K562 (cell line): Measurements from ENCODE around the gene AIDA. TPM values are rescaled to one million over a fixed set of nuclear protein-coding genes. Genes with fewer than 3 reads are reported as not detected.
A peak's percentile ranks its signal among the peaks of the same experiment; 100 is the strongest.

Source experiments
- ATAC-seq: fragments of 200-7000 bp; cut with Tn5 transposase; 3 replicates; pipeline ENCODE4 v1.9.1; 2020; ENCODE audit warnings: moderate library complexity
- BruUV-seq: library from RNA; stranded (reverse); fragments of 400-500 nt; replicated peaks from 2 replicates; lab custom pipeline; 2021; lab: Mats Ljungman, UMichigan
- CTCF ChIA-PET: fragments of 300-600 bp; formaldehyde crosslinking; extraction: SDS; loops from one replicate; lab custom pipeline; 2021; ENCODE audit warnings: low intra/inter-chr PET ratio; lab: Yijun Ruan, JAX
- POLR2A ChIA-PET: fragments of 300-600, 350-650 bp; sonication (Branson Sonifier 250); formaldehyde crosslinking; extraction: SDS; loops from one replicate; lab custom pipeline; 2021; ENCODE audit warnings: antibody characterized with exemption, inconsistent platforms; lab: Yijun Ruan, JAX
- DNase-seq, 4 experiments: peaks; one replicate each; pipeline versions ENCODE4 v3.0.0 to v3.0.0-alpha.2; 2011 to 2018; ENCODE audit warnings: low spot score in 3 of 4, mixed read lengths in 3 of 4; ENCODE audit errors: extremely low read depth in 1 of 4
- FAIRE-seq: peaks from 2 replicates; lab custom pipeline; 2011; peaks lifted over from hg19 to GRCh38; lab: Jason Lieb, UNC
- H2AFZ ChIP-seq: 2 replicates; pipeline ENCODE4 v1.6.0; 2011; ENCODE audit warnings: low read depth, low read length, control low read depth, inconsistent platforms
- H3K27ac ChIP-seq: fragments of 200-600 bp; 3 replicates; pipeline ENCODE4 v1.8.0; 2011; ENCODE audit warnings: low read depth, mild to moderate bottlenecking, control low read depth, inconsistent platforms, low read length, moderate library complexity, mixed read lengths; ENCODE audit errors: extremely low read depth
- H3K27me3 ChIP-seq, 2 experiments: fragments of 300-600 bp in 1 of 2; 2 replicates in 1 of 2; 3 replicates in 1 of 2; pipeline versions ENCODE4 v1.6.0 to v1.8.0; 2011; ENCODE audit warnings: inconsistent platforms in 2 of 2, low read length in 2 of 2, mild to moderate bottlenecking in 1 of 2, mixed read lengths in 1 of 2, moderate library complexity in 1 of 2; ENCODE audit not compliant: control insufficient read depth in 2 of 2, insufficient read depth in 2 of 2
- H3K36me3 ChIP-seq: fragments of 300-600 bp; 3 replicates; pipeline ENCODE4 v1.8.0; 2011; ENCODE audit warnings: mild to moderate bottlenecking, low read length, inconsistent platforms; ENCODE audit not compliant: control insufficient read depth, insufficient read depth
- H3K4me1 ChIP-seq, 2 experiments: fragments of 200-600 bp in 1 of 2; replicated peaks in 1 of 2; 2 replicates in 1 of 2; 3 replicates in 1 of 2; pipeline versions ENCODE4 v1.5.1 to v1.8.0; 2011; ENCODE audit warnings: inconsistent platforms in 2 of 2, low read length in 2 of 2, mild to moderate bottlenecking in 1 of 2, mixed read lengths in 1 of 2, moderate library complexity in 1 of 2; ENCODE audit not compliant: control insufficient read depth in 2 of 2, insufficient read depth in 2 of 2
- H3K4me2 ChIP-seq: 2 replicates; pipeline ENCODE4 v1.6.1; 2011; ENCODE audit warnings: low read length, control low read depth, inconsistent platforms, mixed read lengths; ENCODE audit not compliant: insufficient read depth
- H3K4me3 ChIP-seq: fragments of 200-600 bp; sonication (generic), shearing (Covaris generic); 2 replicates; pipeline ENCODE4 v1.5.1; 2016; ENCODE audit warnings: control low read depth, inconsistent platforms
- H3K79me2 ChIP-seq: fragments of 200-600 bp; 3 replicates; pipeline ENCODE4 v1.8.0; 2011; ENCODE audit warnings: low read length, inconsistent platforms; ENCODE audit not compliant: control insufficient read depth, insufficient read depth
- H3K9ac ChIP-seq, 2 experiments: 2 replicates each; pipeline versions ENCODE4 v1.6.0 to v1.6.1; 2011; ENCODE audit warnings: low read depth in 2 of 2, low read length in 2 of 2, control low read depth in 1 of 2, inconsistent platforms in 1 of 2, mild to moderate bottlenecking in 1 of 2, mixed read lengths in 1 of 2; ENCODE audit not compliant: insufficient read depth in 1 of 2
- H3K9me1 ChIP-seq: one replicate; pipeline ENCODE4 v1.6.0; 2011; ENCODE audit warnings: inconsistent platforms, mild to moderate bottlenecking, low read length, moderate library complexity; ENCODE audit not compliant: control insufficient read depth, insufficient read depth
- H3K9me3 ChIP-seq: replicated peaks from 2 replicates; pipeline ENCODE4 v1.5.1; 2011; ENCODE audit warnings: low read depth, low read length, inconsistent platforms; ENCODE audit not compliant: control insufficient read depth, insufficient read depth
- H4K20me1 ChIP-seq: replicated peaks from 2 replicates; pipeline ENCODE4 v1.6.1; 2011; ENCODE audit warnings: low read length, inconsistent platforms, mixed read lengths; ENCODE audit not compliant: control insufficient read depth, insufficient read depth
- EP300 ChIP-seq: IDR thresholded peaks from 2 replicates; pipeline ENCODE4 v1.6.1; 2012; ENCODE audit warnings: low read length, improper control_type of control experiment
- HDAC1 ChIP-seq, 2 experiments: fragments of 450-650 bp; IDR thresholded peaks; 2 replicates each; pipeline ENCODE4 v1.6.1; 2016 to 2017; ENCODE audit warnings: inconsistent platforms in 1 of 2, mild to moderate bottlenecking in 1 of 2, moderate library complexity in 1 of 2
- HDAC8 ChIP-seq: fragments of 450-650 bp; IDR thresholded peaks from 2 replicates; pipeline ENCODE4 v1.6.1; 2016; ENCODE audit warnings: mild to moderate bottlenecking, missing genetic modification characterization, moderate library complexity, missing compliant biosample characterization
- KDM4B ChIP-seq, 2 experiments: fragments of 450-650 bp in 1 of 2; sonication (generic) in 1 of 2; IDR thresholded peaks; 2 replicates each; pipeline ENCODE4 v1.6.1; 2016 to 2017; ENCODE audit warnings: borderline replicate concordance in 2 of 2, antibody characterized with exemption in 1 of 2, low read depth in 1 of 2, mild to moderate bottlenecking in 1 of 2
- L3MBTL2 ChIP-seq: fragments of 450-650 bp; IDR thresholded peaks from 2 replicates; pipeline ENCODE4 v1.6.1; 2016; ENCODE audit warnings: mild to moderate bottlenecking, moderate library complexity
- MXI1 ChIP-seq: IDR thresholded peaks from 2 replicates; pipeline ENCODE4 v1.6.1; 2011; ENCODE audit warnings: low read depth, mild to moderate bottlenecking, improper control_type of control experiment, low read length
- PHTF2 ChIP-seq: fragments of 250-450 bp; sonication (Bioruptor Pico); IDR thresholded peaks from 2 replicates; pipeline ENCODE4 v1.5.0; 2021; ENCODE audit warnings: mild to moderate bottlenecking
- RFX7 ChIP-seq: fragments of 250-450 bp; sonication (Bioruptor Pico); IDR thresholded peaks from 2 replicates; pipeline ENCODE4 v1.5.1; 2021; ENCODE audit warnings: mild to moderate bottlenecking
- SAP30 ChIP-seq: fragments of 200-600 bp; sonication (generic); IDR thresholded peaks from 2 replicates; pipeline ENCODE4 v1.6.1; 2012; ENCODE audit warnings: borderline replicate concordance, low read depth, mild to moderate bottlenecking, moderate library complexity, low read length, control low read depth, inconsistent platforms; ENCODE audit not compliant: insufficient read depth, poor library complexity, severe bottlenecking
- TRIM25 ChIP-seq: fragments of 450-650 bp; IDR thresholded peaks from 2 replicates; pipeline ENCODE4 v1.7.0; 2016; ENCODE audit warnings: borderline replicate concordance
- ZFP36 ChIP-seq: fragments of 150-350 bp; IDR thresholded peaks from 2 replicates; pipeline ENCODE4 v1.6.1; 2018; ENCODE audit warnings: low read length, low read depth; ENCODE audit not compliant: partially characterized antibody
- ZNF146 ChIP-seq: IDR thresholded peaks from one replicate; pipeline ENCODE4 v1.6.1; 2018; ENCODE audit warnings: missing compliant biosample characterization; ENCODE audit not compliant: unreplicated experiment
- ZNF175 ChIP-seq: fragments of 200-800 bp; sonication (Bioruptor generic); IDR thresholded peaks from 2 replicates; pipeline ENCODE4 v1.6.1; 2016; ENCODE audit warnings: low read depth, mild to moderate bottlenecking, missing genetic modification characterization, missing compliant biosample characterization
- ZNF444 ChIP-seq: fragments of 250-450 bp; sonication (Bioruptor Pico); IDR thresholded peaks from 2 replicates; pipeline ENCODE4 v1.4.0; 2020; ENCODE audit warnings: mild to moderate bottlenecking, moderate library complexity
- ZNF445 ChIP-seq: fragments of 250-450 bp; sonication (Bioruptor Pico); IDR thresholded peaks from 2 replicates; pipeline ENCODE4 v1.4.0; 2020; ENCODE audit warnings: low read depth, mild to moderate bottlenecking, moderate library complexity
- ZNF507 ChIP-seq: conservative IDR thresholded peaks from 2 replicates; pipeline ENCODE4 v1.6.1; 2017; ENCODE audit warnings: missing genetic modification characterization, missing compliant biosample characterization
- ZNF584 ChIP-seq: fragments of 200-800 bp; sonication (Bioruptor generic); IDR thresholded peaks from 2 replicates; pipeline ENCODE4 v1.6.1; 2016; ENCODE audit warnings: low read depth, mild to moderate bottlenecking, missing genetic modification characterization, missing compliant biosample characterization
- whole genome bisulfite sequencing: fragments of 100-300 bp; shearing (Covaris generic); methylation state at CpG from one replicate; pipeline ENCODE4 v1.1.6; 2016; ENCODE audit warnings: low coverage, mixed read lengths; ENCODE audit not compliant: insufficient coverage; ENCODE audit errors: missing lambda C conversion rate; 5-methylcytosine and 5-hydroxymethylcytosine counted together
- in situ Hi-C: fragments of 300-500 bp; cut with MboI; formaldehyde crosslinking; loops from 4 replicates; pipeline ENCODE4 v1.15.0; 2018; ENCODE audit warnings: inconsistent platforms, mixed read lengths
- intact Hi-C: fragments of 100-400 bp; cut with micrococcal nuclease; formaldehyde crosslinking; loops from 2 replicates; pipeline ENCODE4 v1.14.2; 2022
- polyA plus RNA-seq, 8 experiments: library from polyadenylated mRNA; depleted of rRNA in 4 of 8; stranded (reverse) in 5 of 8; unstranded in 3 of 8; fragments of >200 nt; fragmentation: Nextera tagmentation in 2 of 8; fragmentation: Illumina TruSeq in 1 of 8; extraction: Ambion mirVana in 2 of 8; extraction: Trizol in 1 of 8; gene quantifications; 2 replicates each; pipeline versions ENCODE4 v1.2.1 to v1.2.3, GENCODE V29; 2011 to 2014; ENCODE audit warnings: inconsistent platforms in 1 of 8, missing spikeins in 1 of 8
- total RNA-seq, 7 experiments: library from RNA; depleted of rRNA in 6 of 7; stranded (reverse); fragments of >200 nt in 6 of 7; fragmentation: Illumina TruSeq in 2 of 7; extraction: Trizol in 2 of 7; gene quantifications; 2 replicates each; pipeline versions ENCODE4 v1.2.1 to v1.2.3, GENCODE V29; 2011 to 2021; ENCODE audit warnings: low replicate concordance in 1 of 7
- TF ChIP-seq, protein P1 (sequence below): fragments of 250-450 bp; sonication (Bioruptor Pico); IDR thresholded peaks from 2 replicates; pipeline ENCODE4 v1.4.0; 2020

The AIDA gene
- total and polyA plus RNA-seq, 9 of the 15 experiments (the other 6 are each of a cell fraction or from before 2014, with no cell fraction given) = 18.2 to 77.9 (median 24.9) TPM

DNA sequence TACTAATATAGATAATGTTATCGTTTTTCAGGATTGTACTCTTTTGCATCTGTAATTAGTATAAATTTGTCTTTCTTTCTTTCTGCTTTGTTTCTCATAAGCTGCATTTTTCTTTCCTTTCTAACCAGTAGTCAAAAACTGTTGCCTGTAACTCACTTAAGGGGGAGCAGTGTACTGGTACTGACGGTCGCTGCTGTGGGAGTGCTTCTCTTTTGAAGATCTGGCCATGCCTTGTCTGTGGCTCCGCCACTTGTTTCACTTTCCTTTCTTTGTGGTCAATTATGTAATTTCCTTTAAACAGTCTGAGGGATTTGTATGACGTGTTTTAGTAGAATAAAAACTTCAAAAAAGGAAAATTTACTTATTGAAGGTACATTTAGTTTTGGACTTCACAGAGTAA lies 57.4 kb downstream of the AIDA start:
- Histone ChIP-seq H3K9me3 (no peaks in the 10 kb centered on the region), H3K4me2 (no peak overlapping the region)
- intact Hi-C loops = no loop called here
- TF ChIP-seq L3MBTL2 (no peak), MXI1 (no peak), ZNF146 (no peak), HDAC8 (tag) (no peak), ZNF444 (no peak), ZFP36 (no peak), RFX7 (CRISPR knock-in tag) (no peak), TRIM25 (no peak), KDM4B (IDR thresholded peaks at IDR 0.05; ENCODE audit: borderline replicate concordance in 2 of 2, low read depth in 1 of 2) (no peak), ZNF584 (CRISPR knock-in tag) (no peak), HDAC1 (IDR thresholded peaks at IDR 0.05) (no peak), PHTF2 (CRISPR knock-in tag) (no peak), ZNF507 (tag) (no peak), ZNF445 (no peak), ZNF175 (CRISPR knock-in tag) (no peak), SAP30 (no peak), EP300 (no peak)
- TF ChIP-seq, protein P1, sequence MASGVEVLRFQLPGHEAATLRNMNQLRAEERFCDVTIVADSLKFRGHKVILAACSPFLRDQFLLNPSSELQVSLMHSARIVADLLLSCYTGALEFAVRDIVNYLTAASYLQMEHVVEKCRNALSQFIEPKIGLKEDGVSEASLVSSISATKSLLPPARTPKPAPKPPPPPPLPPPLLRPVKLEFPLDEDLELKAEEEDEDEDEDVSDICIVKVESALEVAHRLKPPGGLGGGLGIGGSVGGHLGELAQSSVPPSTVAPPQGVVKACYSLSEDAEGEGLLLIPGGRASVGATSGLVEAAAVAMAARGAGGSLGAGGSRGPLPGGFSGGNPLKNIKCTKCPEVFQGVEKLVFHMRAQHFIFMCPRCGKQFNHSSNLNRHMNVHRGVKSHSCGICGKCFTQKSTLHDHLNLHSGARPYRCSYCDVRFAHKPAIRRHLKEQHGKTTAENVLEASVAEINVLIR (CRISPR knock-in tag) = no peak
- TF ChIP-seq, all 486 proteins: peak for 0
- ChIA-PET CTCF (no interaction called here), POLR2A (interaction anchor here (1.3 kb wide), 1 partner anchor 11 kb away, joined by 4 read pairs; no protein-coding TSS in a partner anchor)
- DNase-seq (no peak), FAIRE-seq (no peak), ATAC-seq (0 out of 3 replicates have a peak, but pooled peaks have one; percentile 53)
- H3K4me3 ChIP-seq = no peak overlapping the region
- no peak overlapping the region for H2AFZ ChIP-seq
- H3K27me3 ChIP-seq = no peaks in the 10 kb centered on the region
- H3K36me3 ChIP-seq = peaks cover 97% of the 10 kb centered on the region
- no TSS peak for BruUV-seq
- H3K79me2 ChIP-seq = no peaks in the 10 kb centered on the region
- H3K9ac ChIP-seq = no peak overlapping the region
- WGBS = 67% methylated on average over 5 of the region's 5 CpGs
- no peaks in the 10 kb centered on the region for H3K4me1 ChIP-seq
- in situ Hi-C loops = no loop called here
- H3K9me1 ChIP-seq = no peaks in the 10 kb centered on the region
- H3K27ac ChIP-seq = no peak overlapping the region
- no peaks in the 10 kb centered on the region for H4K20me1 ChIP-seq
